ENCODE data around the gene SYNE2.

- TF ChIP-seq CTCF (IDR thresholded peaks at IDR 0.05) (no peak), POLR2AphosphoS5 (IDR thresholded peaks at IDR 0.05; ENCODE audit: insufficient read depth in 1 of 2, low read depth in 1 of 2) (no peak)
Observed at GRCh38 chr14:64238631-64239030, 385.8 kb downstream of the SYNE2 start.

Data from vagina (tissue), 2 donors.